ENCODE results near the gene NUMBL. TPM values are rescaled to one million over a fixed set of nuclear protein-coding genes. Genes with fewer than 3 reads are reported as not detected.

Gene NUMBL
- polyA plus RNA-seq, 1 experiment: 29.4 TPM

- POLR2A ChIA-PET: interaction anchor here (0.7 kb wide), 1 partner anchor 22 kb away, joined by 5 read pairs; no protein-coding TSS in a partner anchor
- DNase-seq (ENCODE audit: low read depth, low spot score): no peak
- Histone ChIP-seq H3K27ac (ENCODE audit: low read depth, low read length) (no peak overlapping the region), H3K27me3 (ENCODE audit: control insufficient read depth, insufficient read depth, low read length) (no peaks in the 10 kb centered on the region), H3K9me3 (ENCODE audit: control insufficient read depth, insufficient read depth, low read length) (no peaks in the 10 kb centered on the region), H3K4me3 (ENCODE audit: low read depth, low read length) (no peak overlapping the region)
- TF ChIP-seq, protein P1, sequence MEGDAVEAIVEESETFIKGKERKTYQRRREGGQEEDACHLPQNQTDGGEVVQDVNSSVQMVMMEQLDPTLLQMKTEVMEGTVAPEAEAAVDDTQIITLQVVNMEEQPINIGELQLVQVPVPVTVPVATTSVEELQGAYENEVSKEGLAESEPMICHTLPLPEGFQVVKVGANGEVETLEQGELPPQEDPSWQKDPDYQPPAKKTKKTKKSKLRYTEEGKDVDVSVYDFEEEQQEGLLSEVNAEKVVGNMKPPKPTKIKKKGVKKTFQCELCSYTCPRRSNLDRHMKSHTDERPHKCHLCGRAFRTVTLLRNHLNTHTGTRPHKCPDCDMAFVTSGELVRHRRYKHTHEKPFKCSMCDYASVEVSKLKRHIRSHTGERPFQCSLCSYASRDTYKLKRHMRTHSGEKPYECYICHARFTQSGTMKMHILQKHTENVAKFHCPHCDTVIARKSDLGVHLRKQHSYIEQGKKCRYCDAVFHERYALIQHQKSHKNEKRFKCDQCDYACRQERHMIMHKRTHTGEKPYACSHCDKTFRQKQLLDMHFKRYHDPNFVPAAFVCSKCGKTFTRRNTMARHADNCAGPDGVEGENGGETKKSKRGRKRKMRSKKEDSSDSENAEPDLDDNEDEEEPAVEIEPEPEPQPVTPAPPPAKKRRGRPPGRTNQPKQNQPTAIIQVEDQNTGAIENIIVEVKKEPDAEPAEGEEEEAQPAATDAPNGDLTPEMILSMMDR (IDR thresholded peaks at IDR 0.05; ENCODE audit: low read depth, low read length): no peak
- CTCF ChIA-PET: interaction anchor here (1.4 kb wide), 1 partner anchor 100 kb away, joined by 4 read pairs; no protein-coding TSS in a partner anchor
Measured at GRCh38 chr19:40705950-40706619, 15.6 kb upstream of the NUMBL start.

GRCh38 chr19:40705362-40705651, 14.9 kb upstream of the NUMBL start:
- POLR2A ChIA-PET: no interaction called here
- H3K4me3 ChIP-seq (ENCODE audit: low read depth, low read length): no peak overlapping the region
- no peaks in the 10 kb centered on the region for H3K27me3 ChIP-seq (ENCODE audit: control insufficient read depth, insufficient read depth, low read length)
- CTCF ChIA-PET: no interaction called here
- H3K9me3 ChIP-seq (ENCODE audit: control insufficient read depth, insufficient read depth, low read length): no peaks in the 10 kb centered on the region
- TF ChIP-seq, protein P1 (IDR thresholded peaks at IDR 0.05; ENCODE audit: low read depth, low read length): no peak
- H3K27ac ChIP-seq (ENCODE audit: low read depth, low read length): no peak overlapping the region
- no peak for DNase-seq (ENCODE audit: low read depth, low spot score)

GRCh38 chr19:40704491-40705361, 14.3 kb upstream of the NUMBL start:
- CTCF ChIA-PET: interaction anchor here (1.2 to 1.8 kb wide), 2 partner anchors 42 to 70 kb away, joined by 3 to 5 read pairs; no protein-coding TSS in a partner anchor
- DNase-seq (ENCODE audit: low read depth, low spot score): no peak
- TF ChIP-seq, protein P1 (IDR thresholded peaks at IDR 0.05; ENCODE audit: low read depth, low read length): no peak

GRCh38 chr19:40703029-40703755, 12.7 kb upstream of the NUMBL start:
- no peak overlapping the region for H3K4me3 ChIP-seq (ENCODE audit: low read depth, low read length)
- ChIA-PET CTCF (interaction anchor here (1.0 to 1.8 kb wide), 5 partner anchors 12 to 69 kb away, joined by 3 to 5 read pairs (median 4); no protein-coding TSS in a partner anchor), POLR2A (no interaction called here)
- no peaks in the 10 kb centered on the region for H3K9me3 ChIP-seq (ENCODE audit: control insufficient read depth, insufficient read depth, low read length)
- no peak for DNase-seq (ENCODE audit: low read depth, low spot score)
- no peaks in the 10 kb centered on the region for H3K27me3 ChIP-seq (ENCODE audit: control insufficient read depth, insufficient read depth, low read length)
- H3K27ac ChIP-seq (ENCODE audit: low read depth, low read length): no peak overlapping the region
- TF ChIP-seq, protein P1 (IDR thresholded peaks at IDR 0.05; ENCODE audit: low read depth, low read length): no peak

More at GRCh38 chr19:40704491-40705361, 14.3 kb upstream of the NUMBL start:
- Histone ChIP-seq H3K27me3 (ENCODE audit: control insufficient read depth, insufficient read depth, low read length) (no peaks in the 10 kb centered on the region), H3K9me3 (ENCODE audit: control insufficient read depth, insufficient read depth, low read length) (no peaks in the 10 kb centered on the region), H3K4me3 (ENCODE audit: low read depth, low read length) (no peak overlapping the region), H3K27ac (ENCODE audit: low read depth, low read length) (no peak overlapping the region)
- POLR2A ChIA-PET: no interaction called here

Data from AG04450 (cell line).